ENCODE results near the gene RNF166.
A peak's percentile ranks its signal among the peaks of the same experiment; 100 is the strongest.

RNF166 gene

GRCh38 chr16:88693420-88694177 is 12.6 kb downstream of the RNF166 start:
- DNase-seq (ENCODE audit: low read depth, low spot score) = no peak

GRCh38 chr16:88692861-88693260 is 13.3 kb downstream of the RNF166 start:
- DNase-seq (ENCODE audit: low read depth, low spot score) = no peak

- DNase-seq (ENCODE audit: low read depth, low spot score) = no peak
Observed at GRCh38 chr16:88691924-88692560, 14.2 kb downstream of the RNF166 start.

- no peak for DNase-seq (ENCODE audit: low read depth, low spot score)
Observed at GRCh38 chr16:88691129-88691813, 14.9 kb downstream of the RNF166 start.

GRCh38 chr16:88690341-88691128 is 15.7 kb downstream of the RNF166 start:
- DNase-seq (ENCODE audit: low read depth, low spot score) = no peak

- DNase-seq (ENCODE audit: low read depth, low spot score) = no peak
Observed at GRCh38 chr16:88688013-88688778, 18.0 kb downstream of the RNF166 start.

GRCh38 chr16:88687676-88688012 is 18.6 kb downstream of the RNF166 start:
- no peak for DNase-seq (ENCODE audit: low read depth, low spot score)

- DNase-seq (ENCODE audit: low read depth, low spot score) = no peak
Observed at GRCh38 chr16:88687254-88687576, 19.0 kb downstream of the RNF166 start.

GRCh38 chr16:88686439-88687253 is 19.6 kb downstream of the RNF166 start, which contains the start of gene SNAI3:
TSS of gene SNAI3 (minus strand) at chr16:88686507. CDS start at chr16:88686406, 101 bp downstream.
- DNase-seq (ENCODE audit: low read depth, low spot score) = peak; percentile 79

GRCh38 chr16:88686062-88686438 is 20.2 kb downstream of the RNF166 start:
- peak; percentile 30 for DNase-seq (ENCODE audit: low read depth, low spot score)

- peak; percentile 62 for DNase-seq (ENCODE audit: low read depth, low spot score)
Observed at GRCh38 chr16:88685156-88686061, 20.8 kb downstream of the RNF166 start.

- DNase-seq (ENCODE audit: low read depth, low spot score) = no peak
Observed at GRCh38 chr16:88684569-88685155, 21.5 kb downstream of the RNF166 start.

- DNase-seq (ENCODE audit: low read depth, low spot score) = peak; percentile 23
Observed at GRCh38 chr16:88681709-88682451, 24.3 kb downstream of the RNF166 start.

GRCh38 chr16:88681084-88681680 is 25.0 kb downstream of the RNF166 start:
- peak; percentile 13 for DNase-seq (ENCODE audit: low read depth, low spot score)

GRCh38 chr16:88680554-88681083 is 25.6 kb downstream of the RNF166 start:
- no peak for DNase-seq (ENCODE audit: low read depth, low spot score)

GRCh38 chr16:88678224-88678979 is 27.8 kb downstream of the RNF166 start:
- no peak for DNase-seq (ENCODE audit: low read depth, low spot score)

GRCh38 chr16:88677721-88678120 is 28.5 kb downstream of the RNF166 start:
- DNase-seq (ENCODE audit: low read depth, low spot score) = no peak

All from astrocyte of the hippocampus (primary cell).